MM.1S (cell line): ENCODE measurements around the gene MZB1.

Experiments
- DNase-seq: peaks from one replicate; pipeline ENCODE4 v3.0.0-alpha.2; 2015
- H2AFZ ChIP-seq: fragments of 300-600 bp; sonication (generic); 2 replicates; pipeline ENCODE4 v1.6.0; 2016; ENCODE audit warnings: antibody characterized with exemption, low read length
- H3F3A ChIP-seq: fragments of 300-600 bp; sonication (generic); 2 replicates; pipeline ENCODE4 v1.6.1; 2016; ENCODE audit warnings: mild to moderate bottlenecking, antibody characterized with exemption, low read length, moderate library complexity, mixed read lengths; ENCODE audit not compliant: insufficient read depth
- H3K27ac ChIP-seq: fragments of 300-600 bp; sonication (generic); 2 replicates; pipeline ENCODE4 v1.5.1; 2016; ENCODE audit warnings: mild to moderate bottlenecking, low read length
- H3K27me3 ChIP-seq: fragments of 300-600 bp; sonication (generic); replicated peaks from 2 replicates; pipeline ENCODE4 v1.6.0; 2016; ENCODE audit warnings: low read length; ENCODE audit not compliant: insufficient read depth
- H3K36me3 ChIP-seq: fragments of 300-600 bp; sonication (generic); replicated peaks from 2 replicates; pipeline ENCODE4 v1.6.1; 2016; ENCODE audit warnings: mild to moderate bottlenecking, low read length, mixed read lengths; ENCODE audit not compliant: insufficient read depth
- H3K4me1 ChIP-seq: fragments of 300-600 bp; sonication (generic); 2 replicates; pipeline ENCODE4 v1.6.1; 2016; ENCODE audit warnings: low read length, mixed read lengths
- H3K4me2 ChIP-seq: fragments of 300-600 bp; sonication (generic); 2 replicates; pipeline ENCODE4 v1.6.0; 2016; ENCODE audit warnings: low read depth, low read length
- H3K4me3 ChIP-seq: fragments of 300-600 bp; sonication (generic); 2 replicates; pipeline ENCODE4 v1.5.1; 2016; ENCODE audit warnings: low read length, mixed read lengths
- H3K79me2 ChIP-seq: fragments of 300-600 bp; sonication (generic); 2 replicates; pipeline ENCODE4 v1.6.1; 2016; ENCODE audit warnings: mixed run types, low read length, mixed read lengths
- H3K9ac ChIP-seq: fragments of 300-600 bp; sonication (generic); 2 replicates; pipeline ENCODE4 v1.6.1; 2016; ENCODE audit warnings: low read length, mixed read lengths
- H3K9me2 ChIP-seq: fragments of 300-600 bp; sonication (generic); replicated peaks from 2 replicates; pipeline ENCODE4 v1.6.1; 2016; ENCODE audit warnings: mild to moderate bottlenecking, low read length, mixed read lengths; ENCODE audit not compliant: insufficient read depth
- H3K9me3 ChIP-seq: fragments of 300-600 bp; sonication (generic); replicated peaks from 2 replicates; pipeline ENCODE4 v1.6.1; 2016; ENCODE audit warnings: mild to moderate bottlenecking, low read length, mixed read lengths; ENCODE audit not compliant: insufficient read depth
- H4K20me1 ChIP-seq: fragments of 300-600 bp; sonication (generic); 2 replicates; pipeline ENCODE4 v1.6.1; 2016; ENCODE audit warnings: mild to moderate bottlenecking, low read length, moderate library complexity, mixed read lengths; ENCODE audit not compliant: insufficient read depth
- CTCF ChIP-seq: fragments of 300-600 bp; sonication (generic); IDR thresholded peaks from 2 replicates; pipeline ENCODE4 v1.5.1; 2016; ENCODE audit warnings: antibody characterized with exemption, low read length, mixed read lengths
- EZH2 ChIP-seq: fragments of 300-600 bp; sonication (generic); optimal IDR thresholded peaks from 2 replicates; pipeline ENCODE3; 2017; ENCODE audit warnings: low read depth, mild to moderate bottlenecking, antibody characterized with exemption, low read length, mixed read lengths
- EZH2phosphoT487 ChIP-seq: fragments of 300-600 bp; sonication (generic); IDR thresholded peaks from 2 replicates; pipeline ENCODE4 v1.6.1; 2018; ENCODE audit warnings: antibody characterized with exemption, low read length

MZB1 gene

GRCh38 chr5:139389701-139390638 is at the start of gene MZB1:
TSS of gene MZB1 (minus strand) at chr5:139389913. CDS start at chr5:139389856, 57 bp downstream.
- peaks cover 77% of the 10 kb centered on the region for H3F3A ChIP-seq
- no peaks in the 10 kb centered on the region for H3K9me2 ChIP-seq
- DNase-seq, result peak; percentile 95
- no peaks in the 10 kb centered on the region for H3K36me3 ChIP-seq
- H2AFZ ChIP-seq, result no peak within 1 kb of the TSS
- H3K4me2 ChIP-seq, result peak within 1 kb of the TSS; percentile 98
- no peak for TF ChIP-seq CTCF
- no peak for TF ChIP-seq EZH2phosphoT487
- TF ChIP-seq EZH2, result no peak
- peaks cover 47% of the 10 kb centered on the region for H3K4me1 ChIP-seq
- H3K27ac ChIP-seq, result peak within 1 kb of the TSS; percentile 98
- H4K20me1 ChIP-seq, result no peaks in the 10 kb centered on the region
- peak within 1 kb of the TSS; percentile 96 for H3K9ac ChIP-seq
- no peaks in the 10 kb centered on the region for H3K9me3 ChIP-seq
- peak within 1 kb of the TSS; percentile 85 for H3K4me3 ChIP-seq
- no peaks in the 10 kb centered on the region for H3K27me3 ChIP-seq
- peaks cover 76% of the 10 kb centered on the region for H3K79me2 ChIP-seq

- peaks cover 10% of the 10 kb centered on the region for H3K4me1 ChIP-seq
- peak within 1 kb of the TSS; percentile 97 for H3K4me3 ChIP-seq
- H3K9me3 ChIP-seq, result no peaks in the 10 kb centered on the region
- peak within 1 kb of the TSS; percentile 99 for H3K4me2 ChIP-seq
- peak; percentile 92 for DNase-seq
- TF ChIP-seq EZH2, result no peak
- no peaks in the 10 kb centered on the region for H3K79me2 ChIP-seq
- H3K27me3 ChIP-seq, result no peaks in the 10 kb centered on the region
- no peaks in the 10 kb centered on the region for H3K36me3 ChIP-seq
- H3K9ac ChIP-seq, result peak within 1 kb of the TSS; percentile 94
- 0 out of 2 replicates have a peak, but pooled peaks cover 4% of the 10 kb centered on the region for H3F3A ChIP-seq
- no peaks in the 10 kb centered on the region for H3K9me2 ChIP-seq
- peak within 1 kb of the TSS; percentile 93 for H3K27ac ChIP-seq
- no peaks in the 10 kb centered on the region for H4K20me1 ChIP-seq
- H2AFZ ChIP-seq, result peak within 1 kb of the TSS; percentile 100
These were observed 49.5 kb upstream of the MZB1 start, which contains the start of gene DNAJC18 for GRCh38 chr5:139439013-139439903. TSS of gene DNAJC18 (minus strand) at chr5:139439525. CDS start at chr5:139439445, 80 bp downstream.

GRCh38 chr5:139438707-139439012 is 48.9 kb upstream of the MZB1 start:
- Histone ChIP-seq H3K9me3 (no peaks in the 10 kb centered on the region), H3K9ac (peak overlapping the region; percentile 36; the same call in 1 of the 2 replicates), H3F3A (0 out of 2 replicates have a peak, but pooled peaks cover 4% of the 10 kb centered on the region), H3K4me3 (peak overlapping the region; percentile 97), H3K9me2 (no peaks in the 10 kb centered on the region), H3K79me2 (no peaks in the 10 kb centered on the region), H3K4me1 (peaks cover 10% of the 10 kb centered on the region), H3K27ac (no peak overlapping the region), H3K4me2 (peak overlapping the region; percentile 99), H4K20me1 (no peaks in the 10 kb centered on the region), H3K36me3 (no peaks in the 10 kb centered on the region), H2AFZ (peak overlapping the region; percentile 96), H3K27me3 (no peaks in the 10 kb centered on the region)
- TF ChIP-seq EZH2 (no peak), CTCF (no peak), EZH2phosphoT487 (no peak)
- no peak for DNase-seq
